HEK293 (cell line): Measurements from ENCODE around the gene NOP10.
A peak's percentile ranks its signal among the peaks of the same experiment; 100 is the strongest.

Source experiments
- EGR2 ChIP-seq: fragments of 450-650 bp; formaldehyde crosslinking; IDR thresholded peaks from 2 replicates; pipeline ENCODE4 v1.5.1; 2016; ENCODE audit warnings: low read depth, missing biosample characterization, missing genetic modification characterization
- FEZF1 ChIP-seq: fragments of 450-650 bp; formaldehyde crosslinking; IDR thresholded peaks from 2 replicates; pipeline ENCODE4 v1.5.1; 2016; ENCODE audit warnings: missing biosample characterization, missing genetic modification characterization
- OVOL3 ChIP-seq: fragments of 450-650 bp; formaldehyde crosslinking; IDR thresholded peaks from 2 replicates; pipeline ENCODE4 v1.5.1; 2016; ENCODE audit warnings: missing biosample characterization, missing genetic modification characterization
- PRDM10 ChIP-seq: fragments of 450-650 bp; formaldehyde crosslinking; IDR thresholded peaks from 2 replicates; pipeline ENCODE4 v1.5.1; 2016; ENCODE audit warnings: missing biosample characterization, missing genetic modification characterization
- PRDM4 ChIP-seq: fragments of 450-650 bp; formaldehyde crosslinking; IDR thresholded peaks from 2 replicates; pipeline ENCODE4 v1.5.1; 2017; ENCODE audit warnings: missing biosample characterization, missing genetic modification characterization
- REST ChIP-seq: fragments of 450-650 bp; formaldehyde crosslinking; IDR thresholded peaks from 2 replicates; pipeline ENCODE4 v1.5.1; 2016; ENCODE audit warnings: missing biosample characterization, missing genetic modification characterization
- SP3 ChIP-seq: fragments of 450-650 bp; formaldehyde crosslinking; IDR thresholded peaks from 2 replicates; pipeline ENCODE4 v1.5.1; 2016; ENCODE audit warnings: missing biosample characterization, missing genetic modification characterization
- ZBTB20 ChIP-seq: fragments of 450-650 bp; formaldehyde crosslinking; IDR thresholded peaks from 2 replicates; pipeline ENCODE4 v1.5.1; 2016; ENCODE audit warnings: missing biosample characterization, missing genetic modification characterization
- ZEB2 ChIP-seq: fragments of 450-650 bp; formaldehyde crosslinking; IDR thresholded peaks from 2 replicates; pipeline ENCODE4 v1.5.1; 2016; ENCODE audit warnings: missing biosample characterization, missing genetic modification characterization
- ZNF311 ChIP-seq: fragments of 450-650 bp; formaldehyde crosslinking; IDR thresholded peaks from 2 replicates; pipeline ENCODE4 v1.5.1; 2017; ENCODE audit warnings: missing biosample characterization, missing genetic modification characterization, borderline replicate concordance
- ZNF341 ChIP-seq: fragments of 450-650 bp; formaldehyde crosslinking; IDR thresholded peaks from 2 replicates; pipeline ENCODE4; 2016; ENCODE audit warnings: low read depth, missing biosample characterization, missing genetic modification characterization
- ZNF350 ChIP-seq: fragments of 450-650 bp; formaldehyde crosslinking; IDR thresholded peaks from 2 replicates; pipeline ENCODE4 v1.5.0; 2017; ENCODE audit warnings: missing biosample characterization, mild to moderate bottlenecking, missing genetic modification characterization
- ZNF398 ChIP-seq: fragments of 450-650 bp; formaldehyde crosslinking; IDR thresholded peaks from 2 replicates; pipeline ENCODE4 v1.5.1; 2017; ENCODE audit warnings: missing biosample characterization, missing genetic modification characterization
- ZNF548 ChIP-seq: fragments of 450-650 bp; formaldehyde crosslinking; IDR thresholded peaks from 2 replicates; pipeline ENCODE4 v1.5.1; 2016; ENCODE audit warnings: missing biosample characterization, missing genetic modification characterization
- ZNF560 ChIP-seq: fragments of 450-650 bp; formaldehyde crosslinking; IDR thresholded peaks from 2 replicates; pipeline ENCODE4 v1.5.1; 2017; ENCODE audit warnings: missing biosample characterization, missing genetic modification characterization, borderline replicate concordance
- ZNF704 ChIP-seq: fragments of 450-650 bp; formaldehyde crosslinking; IDR thresholded peaks from 2 replicates; pipeline ENCODE4 v1.5.1; 2016; ENCODE audit warnings: missing biosample characterization, missing genetic modification characterization
- ZNF747 ChIP-seq: fragments of 450-650 bp; formaldehyde crosslinking; IDR thresholded peaks from 2 replicates; pipeline ENCODE4 v1.5.1; 2016; ENCODE audit warnings: missing biosample characterization, missing genetic modification characterization
- ZNF830 ChIP-seq: fragments of 450-650 bp; IDR thresholded peaks from 2 replicates; pipeline ENCODE4 v1.5.0; 2018; ENCODE audit warnings: missing biosample characterization, missing genetic modification characterization, low read depth, mild to moderate bottlenecking, moderate library complexity
- ZSCAN16 ChIP-seq: fragments of 450-650 bp; formaldehyde crosslinking; IDR thresholded peaks from 2 replicates; pipeline ENCODE4 v1.5.1; 2016; ENCODE audit warnings: missing biosample characterization, missing genetic modification characterization
- TF ChIP-seq, protein P1 (sequence below): fragments of 450-650 bp; formaldehyde crosslinking; IDR thresholded peaks from 2 replicates; pipeline ENCODE4 v1.5.1; 2016; ENCODE audit warnings: missing biosample characterization, missing genetic modification characterization
- TF ChIP-seq, protein P2 (sequence below): fragments of 450-650 bp; formaldehyde crosslinking; IDR thresholded peaks from 2 replicates; pipeline ENCODE4 v1.5.1; 2016; ENCODE audit warnings: missing biosample characterization, missing genetic modification characterization

NOP10 gene

GRCh38 chr15:34367101-34368081, 24.5 kb upstream of the NOP10 start, which contains the start of gene LPCAT4 (continued):
- TF ChIP-seq ZNF704 (no peak), ZNF747 (tag by site-specific recombination) (no peak), PRDM4 (peak; percentile 47; the same call in 1 of the 2 replicates), PRDM10 (peak; percentile 65), EGR2 (tag by site-specific recombination) (peak; percentile 35; the same call in 1 of the 2 replicates), ZEB2 (tag by site-specific recombination) (peak; percentile 90; the same call in 1 of the 2 replicates), ZNF548 (no peak), ZNF311 (tag by site-specific recombination) (no peak), ZNF341 (tag by site-specific recombination) (peak; percentile 53), ZNF398 (no peak), ZSCAN16 (tag by site-specific recombination) (no peak), REST (tag by site-specific recombination) (no peak), ZBTB20 (tag by site-specific recombination) (peak; percentile 67; the same call in 1 of the 2 replicates), ZNF830 (tag by site-specific recombination) (no peak), SP3 (tag by site-specific recombination) (peak; percentile 70), OVOL3 (no peak), ZNF350 (tag by site-specific recombination) (no peak), ZNF560 (tag by site-specific recombination) (no peak), FEZF1 (tag by site-specific recombination) (no peak)
- TF ChIP-seq, protein P1, sequence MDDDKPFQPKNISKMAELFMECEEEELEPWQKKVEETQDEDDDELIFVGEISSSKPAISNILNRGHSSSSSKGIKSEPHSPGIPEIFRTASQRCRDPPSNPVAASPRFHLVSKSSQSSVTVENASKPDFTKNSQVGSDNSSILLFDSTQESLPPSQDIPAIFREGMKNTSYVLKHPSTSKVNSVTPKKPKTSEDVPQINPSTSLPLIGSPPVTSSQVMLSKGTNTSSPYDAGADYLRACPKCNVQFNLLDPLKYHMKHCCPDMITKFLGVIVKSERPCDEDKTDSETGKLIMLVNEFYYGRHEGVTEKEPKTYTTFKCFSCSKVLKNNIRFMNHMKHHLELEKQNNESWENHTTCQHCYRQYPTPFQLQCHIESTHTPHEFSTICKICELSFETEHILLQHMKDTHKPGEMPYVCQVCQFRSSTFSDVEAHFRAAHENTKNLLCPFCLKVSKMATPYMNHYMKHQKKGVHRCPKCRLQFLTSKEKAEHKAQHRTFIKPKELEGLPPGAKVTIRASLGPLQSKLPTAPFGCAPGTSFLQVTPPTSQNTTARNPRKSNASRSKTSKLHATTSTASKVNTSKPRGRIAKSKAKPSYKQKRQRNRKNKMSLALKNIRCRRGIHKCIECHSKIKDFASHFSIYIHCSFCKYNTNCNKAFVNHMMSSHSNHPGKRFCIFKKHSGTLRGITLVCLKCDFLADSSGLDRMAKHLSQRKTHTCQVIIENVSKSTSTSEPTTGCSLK (tag by site-specific recombination) = no peak
- TF ChIP-seq, protein P2, sequence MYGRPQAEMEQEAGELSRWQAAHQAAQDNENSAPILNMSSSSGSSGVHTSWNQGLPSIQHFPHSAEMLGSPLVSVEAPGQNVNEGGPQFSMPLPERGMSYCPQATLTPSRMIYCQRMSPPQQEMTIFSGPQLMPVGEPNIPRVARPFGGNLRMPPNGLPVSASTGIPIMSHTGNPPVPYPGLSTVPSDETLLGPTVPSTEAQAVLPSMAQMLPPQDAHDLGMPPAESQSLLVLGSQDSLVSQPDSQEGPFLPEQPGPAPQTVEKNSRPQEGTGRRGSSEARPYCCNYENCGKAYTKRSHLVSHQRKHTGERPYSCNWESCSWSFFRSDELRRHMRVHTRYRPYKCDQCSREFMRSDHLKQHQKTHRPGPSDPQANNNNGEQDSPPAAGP (tag by site-specific recombination) = peak; percentile 82
